Body of pancreas (tissue), 4 donors: ENCODE results near the gene MAML2. TPM values are rescaled to one million over a fixed set of nuclear protein-coding genes. Genes with fewer than 3 reads are reported as not detected.

Source experiments
- ATAC-seq: fragments of 150-250 bp; one replicate; pipeline ENCODE4 v1.9.1; 2016
- DNase-seq, 4 donors: peaks; one replicate each; pipeline ENCODE4 v3.0.0-alpha.2; 2019
- H3K27ac ChIP-seq, 4 donors: fragments of 200-600 bp; sonication (generic); 1 replicate in 3 of 4; 2 replicates in 1 of 4; pipeline versions ENCODE4 v1.5.1 to v1.6.1; 2016 to 2019; ENCODE audit warnings: mild to moderate bottlenecking in 1 of 4, mixed read lengths in 1 of 4, moderate library complexity in 1 of 4
- H3K27me3 ChIP-seq, 2 donors: fragments of 200-600 bp; sonication (generic); one replicate each; pipeline ENCODE4 v1.6.0; 2016; ENCODE audit warnings: mild to moderate bottlenecking in 1 of 2
- H3K36me3 ChIP-seq, 2 donors: fragments of 200-600 bp; sonication (generic); replicated peaks in 1 of 2; 2 replicates each; pipeline ENCODE4 v1.5.1; 2016; ENCODE audit warnings: low read depth in 2 of 2; ENCODE audit not compliant: insufficient read depth in 1 of 2
- H3K4me1 ChIP-seq: fragments of 200-600 bp; sonication (generic); one replicate; pipeline ENCODE4 v1.6.0; 2016
- H3K4me3 ChIP-seq, 2 donors: fragments of 200-600 bp; sonication (generic); 1 replicate in 1 of 2; 2 replicates in 1 of 2; pipeline ENCODE4 v1.5.1; 2016 to 2019
- H3K9me3 ChIP-seq, 3 donors: fragments of 200-600 bp; sonication (generic); 1 replicate in 2 of 3; 2 replicates in 1 of 3; pipeline ENCODE4 v1.5.1; 2016
- CTCF ChIP-seq, 7 experiments: fragments of 450-650 bp in 4 of 7; fragments of 200-600 bp in 3 of 7; sonication (generic) in 3 of 7; IDR thresholded peaks; one replicate each; pipeline ENCODE4 v1.5.1; 2016 to 2019; ENCODE audit warnings: antibody characterized with exemption in 7 of 7
- POLR2A ChIP-seq, 3 donors: fragments of 450-650 bp; IDR thresholded peaks; one replicate each; pipeline ENCODE4 v1.6.1; 2016; ENCODE audit warnings: antibody characterized with exemption in 3 of 3, mild to moderate bottlenecking in 2 of 3
- whole genome bisulfite sequencing, 2 donors: methylation state at CpG; one replicate each; pipeline ENCODE4 v1.1.5; 2017; 5-methylcytosine and 5-hydroxymethylcytosine counted together
- intact Hi-C: fragments of 100-400 bp; cut with DNase I; formaldehyde crosslinking; loops from one replicate; pipeline ENCODE4 v1.15.1; 2023
- total RNA-seq, 2 donors: library from RNA; depleted of rRNA; stranded (reverse); fragments of >200 nt; gene quantifications; one replicate each; pipeline ENCODE4 v1.1.0, GENCODE V29; 2016

MAML2 gene
- total RNA-seq, 2 donors from 2014 or later: 7.9 to 9.9 TPM

GRCh38 chr11:96168623-96169022, 174.4 kb downstream of the MAML2 start:
- TF ChIP-seq POLR2A (IDR thresholded peaks at IDR 0.05) (no peak), CTCF (IDR thresholded peaks at IDR 0.05) (no peak)
- Histone ChIP-seq H3K27ac (peak overlapping the region; percentile 34 to 76 (median 74)), H3K4me1 (peaks cover 24% of the 10 kb centered on the region), H3K4me3 (no peak overlapping the region), H3K36me3 (no peaks in the 10 kb centered on the region), H3K9me3 (no peaks in the 10 kb centered on the region), H3K27me3 (no peaks in the 10 kb centered on the region)
- intact Hi-C loops: no loop called here
- 13 to 23% methylated on average over 2 of the region's 2 CpGs for WGBS, 2 donors
- DNase-seq: peak in 3 of 4 donors; percentile 28 to 73 (median 34)
- ATAC-seq: peak; percentile 85

- intact Hi-C loops: no loop called here
- TF ChIP-seq POLR2A (IDR thresholded peaks at IDR 0.05): no peak
- no peak for TF ChIP-seq CTCF (IDR thresholded peaks at IDR 0.05)
- no peaks in the 10 kb centered on the region for H3K27me3 ChIP-seq
- peak overlapping the region in 3 of 4 donors; percentile 74 to 76 (median 75) for H3K27ac ChIP-seq
- H3K4me1 ChIP-seq: peaks cover 24% of the 10 kb centered on the region
- no peak overlapping the region for H3K4me3 ChIP-seq
- no peak for DNase-seq
- H3K36me3 ChIP-seq: no peaks in the 10 kb centered on the region
- WGBS, 2 donors: 51 to 67% methylated on average over 3 of the region's 3 CpGs
- no peak for ATAC-seq
- no peaks in the 10 kb centered on the region for H3K9me3 ChIP-seq
These were observed 175.2 kb downstream of the MAML2 start for GRCh38 chr11:96167787-96168186.

GRCh38 chr11:96167203-96167758, 175.7 kb downstream of the MAML2 start:
- H3K27me3 ChIP-seq: no peaks in the 10 kb centered on the region
- ATAC-seq (no peak), DNase-seq (no peak)
- no peaks in the 10 kb centered on the region for H3K36me3 ChIP-seq
- no peaks in the 10 kb centered on the region for H3K9me3 ChIP-seq
- 66 to 73% methylated on average over 4 of the region's 4 CpGs for WGBS, 2 donors
- H3K4me1 ChIP-seq: peaks cover 24% of the 10 kb centered on the region
- intact Hi-C loops: no loop called here
- no peak overlapping the region for H3K4me3 ChIP-seq
- TF ChIP-seq CTCF (IDR thresholded peaks at IDR 0.05): no peak
- peak overlapping the region in 2 of 4 donors; percentile 75 to 76 for H3K27ac ChIP-seq

- peak in 1 of 4 donors; percentile 30 for DNase-seq
- H3K9me3 ChIP-seq: no peaks in the 10 kb centered on the region
- intact Hi-C loops: no loop called here
- TF ChIP-seq CTCF (IDR thresholded peaks at IDR 0.05): no peak
- no peak for TF ChIP-seq POLR2A (IDR thresholded peaks at IDR 0.05)
- H3K4me1 ChIP-seq: peaks cover under 1% of the 10 kb centered on the region
- H3K27ac ChIP-seq: peak overlapping the region in 1 of 4 donors; percentile 4
- no peaks in the 10 kb centered on the region for H3K36me3 ChIP-seq
- H3K27me3 ChIP-seq: no peaks in the 10 kb centered on the region
- no peak overlapping the region for H3K4me3 ChIP-seq
- peak; percentile 69 for ATAC-seq
- 64 to 75% methylated on average over 6 of the region's 6 CpGs for WGBS, 2 donors
These were observed 180.0 kb downstream of the MAML2 start for GRCh38 chr11:96162816-96163499.
